BLaER1 treated with 17β-estradiol and CSF1 and Interleukin-3, amounts not matched to agents 10 nM and 100 nM (cell line): Measurements from ENCODE around the gene ZNF467.

ENCODE experiments used
- H3K27ac ChIP-seq, 11 experiments: shearing (Covaris generic); formaldehyde crosslinking; 2 replicates each; pipeline ENCODE4 v1.8.1; 2022
- H3K27me3 ChIP-seq, 11 experiments: shearing (Covaris generic); formaldehyde crosslinking; 2 replicates each; pipeline ENCODE4 v1.8.1; 2022
- H3K36me3 ChIP-seq, 11 experiments: shearing (Covaris generic); formaldehyde crosslinking; 2 replicates each; pipeline ENCODE4 v1.8.1; 2022
- H3K4me1 ChIP-seq, 10 experiments: shearing (Covaris generic); formaldehyde crosslinking; 2 replicates each; pipeline ENCODE4 v1.8.1; 2022
- H3K4me2 ChIP-seq, 11 experiments: shearing (Covaris generic); formaldehyde crosslinking; 2 replicates each; pipeline ENCODE4 v1.8.1; 2022
- H3K4me3 ChIP-seq, 10 experiments: shearing (Covaris generic); formaldehyde crosslinking; 2 replicates each; pipeline ENCODE4 v1.8.1; 2022
- H3K9ac ChIP-seq, 11 experiments: shearing (Covaris generic); formaldehyde crosslinking; 2 replicates each; pipeline ENCODE4 v1.8.1; 2022
- H3K9me3 ChIP-seq, 11 experiments: shearing (Covaris generic); formaldehyde crosslinking; replicated peaks in 1 of 11; 2 replicates each; pipeline ENCODE4 v1.8.1; 2022
- H4K20me1 ChIP-seq, 11 experiments: shearing (Covaris generic); formaldehyde crosslinking; 2 replicates each; pipeline ENCODE4 v1.8.1; 2022
- Cebpa-rat ChIP-seq, 11 experiments: shearing (Covaris generic); IDR thresholded peaks; 2 replicates each; pipeline ENCODE4 v1.8.1; 2022

The ZNF467 gene

GRCh38 chr7:149813254-149814035, 40.1 kb upstream of the ZNF467 start:
- Histone ChIP-seq H3K4me1 (peaks cover 4 to 58% (median 51%) of the 10 kb centered on the region in 10 experiments; a peak in 19 of 20 replicates), H3K4me2 (peak overlapping the region in 5 of 11 experiments; percentile 11 to 69 (median 24); a peak in 4 of 22 replicates), H3K4me3 (no peak overlapping the region), H3K27me3 (peaks cover 0 to 5% (median 0%) of the 10 kb centered on the region in 11 experiments; a peak in 1 of 22 replicates), H3K27ac (no peak overlapping the region), H3K9me3 (no peaks in the 10 kb centered on the region), H3K36me3 (no peaks in the 10 kb centered on the region), H3K9ac (0 out of 22 replicates have a peak overlapping the region, but pooled peaks of 1 of the 11 experiments have one; percentile 18), H4K20me1 (peaks cover 0 to 11% (median 0%) of the 10 kb centered on the region in 11 experiments; a peak in 2 of 22 replicates)
- no peak for TF ChIP-seq Cebpa-rat (IDR thresholded peaks at IDR 0.05)

- H3K4me2 ChIP-seq, result no peak overlapping the region
- H3K4me1 ChIP-seq, result peaks cover 4 to 53% (median 38%) of the 10 kb centered on the region in 10 experiments; a peak in 19 of 20 replicates
- no peak for TF ChIP-seq Cebpa-rat (IDR thresholded peaks at IDR 0.05)
- no peak overlapping the region for H3K4me3 ChIP-seq
- H3K27ac ChIP-seq, result no peak overlapping the region
- no peaks in the 10 kb centered on the region for H3K9me3 ChIP-seq
- H4K20me1 ChIP-seq, result peaks cover 0 to 11% (median 0%) of the 10 kb centered on the region in 11 experiments; a peak in 2 of 22 replicates
- no peaks in the 10 kb centered on the region for H3K27me3 ChIP-seq
- no peaks in the 10 kb centered on the region for H3K36me3 ChIP-seq
- H3K9ac ChIP-seq, result no peak overlapping the region
Measured at GRCh38 chr7:149811831-149812490, 38.6 kb upstream of the ZNF467 start.

DNA sequence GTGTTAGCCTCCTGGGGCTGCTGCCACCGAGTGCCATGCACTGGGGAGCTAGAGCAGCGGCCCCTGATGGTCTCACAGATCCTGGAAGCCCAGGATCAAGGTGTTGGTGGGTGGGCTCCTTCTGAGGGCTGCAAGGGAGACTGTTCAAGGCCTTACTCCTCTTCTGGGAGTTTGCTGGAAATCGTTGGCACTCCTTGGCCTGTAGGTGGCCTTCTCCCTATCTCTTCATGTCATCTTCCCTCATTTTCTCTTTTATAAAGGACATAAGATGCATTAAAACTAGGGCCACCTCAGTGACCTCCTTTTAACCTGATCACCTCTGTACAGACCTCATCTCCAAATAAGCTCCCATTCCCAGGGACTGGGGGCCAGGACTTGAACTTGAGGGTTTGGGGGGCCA, 37.8 kb upstream of the ZNF467 start:
- Histone ChIP-seq H3K4me3 (no peak overlapping the region), H3K4me2 (no peak overlapping the region), H4K20me1 (peaks cover 0 to 17% (median 0%) of the 10 kb centered on the region in 11 experiments; a peak in 1 of 22 replicates), H3K4me1 (peaks cover 4 to 54% (median 40%) of the 10 kb centered on the region in 10 experiments; a peak in 19 of 20 replicates), H3K27ac (no peak overlapping the region), H3K36me3 (no peaks in the 10 kb centered on the region), H3K27me3 (no peaks in the 10 kb centered on the region), H3K9ac (no peak overlapping the region), H3K9me3 (no peaks in the 10 kb centered on the region)
- TF ChIP-seq Cebpa-rat (IDR thresholded peaks at IDR 0.05), result no peak

DNA sequence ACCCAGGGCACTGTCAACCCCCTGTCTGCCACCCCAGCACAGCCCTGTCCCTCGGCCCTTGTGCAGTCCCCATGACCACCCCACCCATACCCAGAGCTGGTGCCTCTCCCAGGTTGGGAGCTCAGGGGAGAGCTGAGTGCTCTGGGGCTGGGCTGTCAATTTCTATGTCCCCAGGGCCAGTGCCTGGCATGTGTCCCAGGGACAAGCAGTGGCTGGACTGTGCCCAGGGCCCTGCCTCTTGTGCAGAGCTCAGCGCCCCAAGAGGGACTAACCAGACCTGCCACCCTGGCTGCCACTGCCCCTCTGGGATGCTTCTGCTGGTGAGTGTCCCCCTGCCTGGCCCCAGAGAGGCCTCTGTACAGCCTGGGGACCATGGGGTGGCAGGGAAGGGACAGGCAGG, 35.8 kb upstream of the ZNF467 start:
- Histone ChIP-seq H3K4me3 (no peak overlapping the region), H3K9ac (no peak overlapping the region), H4K20me1 (peaks cover 0 to 15% (median 0%) of the 10 kb centered on the region in 11 experiments; a peak in 1 of 22 replicates), H3K9me3 (no peaks in the 10 kb centered on the region), H3K4me2 (no peak overlapping the region), H3K27ac (no peak overlapping the region), H3K4me1 (peaks cover 0 to 40% (median 25%) of the 10 kb centered on the region in 10 experiments; a peak in 15 of 20 replicates), H3K27me3 (no peaks in the 10 kb centered on the region), H3K36me3 (no peaks in the 10 kb centered on the region)
- no peak for TF ChIP-seq Cebpa-rat (IDR thresholded peaks at IDR 0.05)

- TF ChIP-seq Cebpa-rat (IDR thresholded peaks at IDR 0.05), result no peak
- Histone ChIP-seq H3K4me3 (no peak overlapping the region), H3K27me3 (no peaks in the 10 kb centered on the region)
Measured at GRCh38 chr7:149808311-149808710, 34.9 kb upstream of the ZNF467 start.

GRCh38 chr7:149806726-149807125, 33.3 kb upstream of the ZNF467 start:
- H3K4me1 ChIP-seq, result peaks cover 0 to 23% (median 15%) of the 10 kb centered on the region in 10 experiments; a peak in 15 of 20 replicates
- no peak for TF ChIP-seq Cebpa-rat (IDR thresholded peaks at IDR 0.05)
- no peaks in the 10 kb centered on the region for H3K27me3 ChIP-seq
- peaks cover 0 to 14% (median 0%) of the 10 kb centered on the region in 11 experiments; a peak in 1 of 22 replicates for H4K20me1 ChIP-seq
- no peak overlapping the region for H3K27ac ChIP-seq
- peak overlapping the region in 3 of 11 experiments; percentile 14 to 37 (median 27); a peak in 4 of 22 replicates for H3K9ac ChIP-seq
- H3K4me2 ChIP-seq, result peak overlapping the region in 8 of 11 experiments; percentile 15 to 67 (median 51); a peak in 14 of 22 replicates
- H3K4me3 ChIP-seq, result no peak overlapping the region
- H3K9me3 ChIP-seq, result no peaks in the 10 kb centered on the region
- no peaks in the 10 kb centered on the region for H3K36me3 ChIP-seq

More at GRCh38 chr7:149808311-149808710, 34.9 kb upstream of the ZNF467 start:
- Histone ChIP-seq H3K9ac (no peak overlapping the region), H3K9me3 (no peaks in the 10 kb centered on the region), H3K4me1 (peaks cover 0 to 31% (median 18%) of the 10 kb centered on the region in 10 experiments; a peak in 15 of 20 replicates), H3K4me2 (no peak overlapping the region), H3K36me3 (no peaks in the 10 kb centered on the region), H4K20me1 (peaks cover 0 to 14% (median 0%) of the 10 kb centered on the region in 11 experiments; a peak in 1 of 22 replicates), H3K27ac (no peak overlapping the region)

- Histone ChIP-seq H3K36me3 (no peaks in the 10 kb centered on the region), H3K4me2 (no peak overlapping the region), H4K20me1 (peaks cover 0 to 14% (median 0%) of the 10 kb centered on the region in 11 experiments; a peak in 1 of 22 replicates), H3K4me1 (peaks cover 0 to 26% (median 15%) of the 10 kb centered on the region in 10 experiments; a peak in 15 of 20 replicates), H3K4me3 (no peak overlapping the region), H3K9me3 (no peaks in the 10 kb centered on the region), H3K27ac (no peak overlapping the region), H3K27me3 (no peaks in the 10 kb centered on the region), H3K9ac (no peak overlapping the region)
- TF ChIP-seq Cebpa-rat (IDR thresholded peaks at IDR 0.05), result no peak
Measured at GRCh38 chr7:149804106-149804505, 30.7 kb upstream of the ZNF467 start.

- H3K27ac ChIP-seq, result no peak overlapping the region
- peaks cover 0 to 14% (median 0%) of the 10 kb centered on the region in 11 experiments; a peak in 1 of 22 replicates for H4K20me1 ChIP-seq
- H3K9me3 ChIP-seq, result no peaks in the 10 kb centered on the region
- peaks cover 0 to 31% (median 15%) of the 10 kb centered on the region in 10 experiments; a peak in 15 of 20 replicates for H3K4me1 ChIP-seq
- H3K27me3 ChIP-seq, result no peaks in the 10 kb centered on the region
- H3K9ac ChIP-seq, result no peak overlapping the region
- H3K4me3 ChIP-seq, result no peak overlapping the region
- H3K36me3 ChIP-seq, result no peaks in the 10 kb centered on the region
- no peak overlapping the region for H3K4me2 ChIP-seq
- no peak for TF ChIP-seq Cebpa-rat (IDR thresholded peaks at IDR 0.05)
Measured at GRCh38 chr7:149803551-149804074, 30.2 kb upstream of the ZNF467 start.
